Endodermal cell (in vitro differentiated cells): ENCODE data around the gene PAK2. TPM values are rescaled to one million over a fixed set of nuclear protein-coding genes. Genes with fewer than 3 reads are reported as not detected.

Source experiments
- DNase-seq: peaks from one replicate; pipeline ENCODE4 v3.0.0-alpha.2; 2017
- H3K27ac ChIP-seq: 2 replicates; pipeline ENCODE4 v1.5.1; 2013; ENCODE audit warnings: mild to moderate bottlenecking, low read depth, low read length, moderate library complexity
- H3K27me3 ChIP-seq: 2 replicates; pipeline ENCODE4 v1.6.1; 2013; ENCODE audit warnings: mild to moderate bottlenecking, low read length, moderate library complexity; ENCODE audit not compliant: insufficient read depth, control insufficient read depth, poor library complexity, severe bottlenecking
- H3K36me3 ChIP-seq: 2 replicates; pipeline ENCODE4 v1.7.0; 2013; ENCODE audit warnings: mild to moderate bottlenecking, low read length, moderate library complexity; ENCODE audit not compliant: control insufficient read depth, insufficient read depth
- H3K4me1 ChIP-seq: one replicate; pipeline ENCODE4 v1.7.0; 2013; ENCODE audit warnings: low read length; ENCODE audit not compliant: control insufficient read depth, insufficient read depth
- H3K4me3 ChIP-seq: 2 replicates; pipeline ENCODE4 v1.5.1; 2013; ENCODE audit warnings: mild to moderate bottlenecking, low read length, moderate library complexity
- H3K9ac ChIP-seq: 2 replicates; pipeline ENCODE4 v1.6.1; 2013; ENCODE audit warnings: mild to moderate bottlenecking, low read length, moderate library complexity; ENCODE audit not compliant: poor library complexity, severe bottlenecking; ENCODE audit errors: extremely low read depth
- H3K9me3 ChIP-seq: 2 replicates; pipeline ENCODE4 v1.6.1; 2013; ENCODE audit warnings: mild to moderate bottlenecking, low read length, moderate library complexity; ENCODE audit not compliant: control insufficient read depth
- H3K27ac Mint-ChIP-seq: 2 replicates; pipeline ENCODE4 v1.8.0; 2020; ENCODE audit warnings: mixed read lengths
- H3K27me3 Mint-ChIP-seq: 2 replicates; pipeline ENCODE4 v1.8.0; 2021; ENCODE audit warnings: mild to moderate bottlenecking, mixed read lengths; ENCODE audit not compliant: insufficient read depth
- H3K36me3 Mint-ChIP-seq: 2 replicates; pipeline ENCODE4 v1.8.0; 2020; ENCODE audit warnings: low read depth, mixed read lengths
- H3K4me1 Mint-ChIP-seq: 2 replicates; pipeline ENCODE4 v1.8.0; 2020; ENCODE audit warnings: mixed read lengths
- H3K4me3 Mint-ChIP-seq: 2 replicates; pipeline ENCODE4 v1.8.0; 2020; ENCODE audit warnings: mild to moderate bottlenecking, moderate library complexity, mixed read lengths
- H3K9me3 Mint-ChIP-seq: 2 replicates; pipeline ENCODE4 v1.8.0; 2020; ENCODE audit warnings: mild to moderate bottlenecking, mixed read lengths
- WGBS, 2 experiments: methylation state at CpG; one replicate each; pipeline versions ENCODE4 v1.1.5 to v1.1.7; 2013; ENCODE audit warnings: missing lambda C conversion rate in 2 of 2, mixed read lengths in 1 of 2; ENCODE audit not compliant: insufficient coverage in 1 of 2, insufficient read length in 1 of 2; 5-methylcytosine and 5-hydroxymethylcytosine counted together
- total RNA-seq, 2 donors: library from RNA; stranded (reverse); fragmentation: NEBNext Ultra II Directional in 1 of 2; extraction: Animal tissue kit (Norgen Biotek cat#: 25700) in 1 of 2; gene quantifications; 2 replicates in 1 of 2; 3 replicates in 1 of 2; pipeline ENCODE4 v1.2.1, GENCODE V29; 2021
- TF ChIP-seq, protein P1 (sequence below): fragments of 200-600 bp; sonication (generic); conservative IDR thresholded peaks from 2 replicates; pipeline ENCODE4 v1.5.0; 2021; ENCODE audit warnings: antibody characterized with exemption, mild to moderate bottlenecking

PAK2 gene
- total RNA-seq, 2 donors from 2014 or later = 58.7 to 76.6 TPM

DNA sequence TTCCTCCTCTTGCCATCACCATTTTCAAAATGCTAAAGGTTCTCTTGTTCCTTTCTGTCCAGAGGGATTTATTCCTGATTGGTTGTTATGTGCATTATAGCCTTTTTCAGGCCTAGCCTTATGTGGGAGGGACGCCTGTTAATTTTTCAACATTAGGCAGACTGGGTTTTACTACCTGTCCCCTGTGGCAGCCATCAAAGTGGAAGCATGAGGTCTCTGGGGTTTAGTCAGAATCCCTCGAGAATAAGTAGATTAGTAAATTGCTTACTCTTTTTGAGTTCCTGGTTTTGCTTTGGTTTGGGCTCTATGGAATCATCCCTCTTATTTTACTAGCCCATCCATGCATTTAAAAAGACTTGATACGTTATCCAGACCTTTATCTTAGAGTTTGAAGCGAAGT is 32.4 kb downstream of the PAK2 start:
- H3K9me3 ChIP-seq = no peaks in the 10 kb centered on the region
- WGBS, 2 experiments = 90 to 94% methylated on average over 3 to 4 of the region's 4 CpGs
- H3K4me3 Mint-ChIP-seq = no peak overlapping the region
- no peaks in the 10 kb centered on the region for H3K27me3 ChIP-seq
- no peak overlapping the region for H3K9ac ChIP-seq
- TF ChIP-seq, protein P1, sequence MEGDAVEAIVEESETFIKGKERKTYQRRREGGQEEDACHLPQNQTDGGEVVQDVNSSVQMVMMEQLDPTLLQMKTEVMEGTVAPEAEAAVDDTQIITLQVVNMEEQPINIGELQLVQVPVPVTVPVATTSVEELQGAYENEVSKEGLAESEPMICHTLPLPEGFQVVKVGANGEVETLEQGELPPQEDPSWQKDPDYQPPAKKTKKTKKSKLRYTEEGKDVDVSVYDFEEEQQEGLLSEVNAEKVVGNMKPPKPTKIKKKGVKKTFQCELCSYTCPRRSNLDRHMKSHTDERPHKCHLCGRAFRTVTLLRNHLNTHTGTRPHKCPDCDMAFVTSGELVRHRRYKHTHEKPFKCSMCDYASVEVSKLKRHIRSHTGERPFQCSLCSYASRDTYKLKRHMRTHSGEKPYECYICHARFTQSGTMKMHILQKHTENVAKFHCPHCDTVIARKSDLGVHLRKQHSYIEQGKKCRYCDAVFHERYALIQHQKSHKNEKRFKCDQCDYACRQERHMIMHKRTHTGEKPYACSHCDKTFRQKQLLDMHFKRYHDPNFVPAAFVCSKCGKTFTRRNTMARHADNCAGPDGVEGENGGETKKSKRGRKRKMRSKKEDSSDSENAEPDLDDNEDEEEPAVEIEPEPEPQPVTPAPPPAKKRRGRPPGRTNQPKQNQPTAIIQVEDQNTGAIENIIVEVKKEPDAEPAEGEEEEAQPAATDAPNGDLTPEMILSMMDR = no peak
- H3K9me3 Mint-ChIP-seq = no peaks in the 10 kb centered on the region
- no peak overlapping the region for H3K4me3 ChIP-seq
- H3K27me3 Mint-ChIP-seq = no peaks in the 10 kb centered on the region
- H3K4me1 ChIP-seq = no peaks in the 10 kb centered on the region
- peaks cover 36% of the 10 kb centered on the region for H3K36me3 Mint-ChIP-seq
- peaks cover 7% of the 10 kb centered on the region for H3K4me1 Mint-ChIP-seq
- no peak for DNase-seq
- peaks cover 11% of the 10 kb centered on the region for H3K36me3 ChIP-seq
- no peak overlapping the region for H3K27ac Mint-ChIP-seq
- peak overlapping the region; percentile 30 for H3K27ac ChIP-seq

GRCh38 chr3:196772897-196773296 is 33.2 kb downstream of the PAK2 start:
- DNase-seq = no peak
- no peaks in the 10 kb centered on the region for H3K9me3 Mint-ChIP-seq
- H3K9me3 ChIP-seq = no peaks in the 10 kb centered on the region
- H3K4me3 Mint-ChIP-seq = no peak overlapping the region
- peaks cover 7% of the 10 kb centered on the region for H3K4me1 Mint-ChIP-seq
- H3K4me1 ChIP-seq = no peaks in the 10 kb centered on the region
- H3K9ac ChIP-seq = no peak overlapping the region
- H3K36me3 ChIP-seq = peaks cover 15% of the 10 kb centered on the region
- H3K27me3 Mint-ChIP-seq = no peaks in the 10 kb centered on the region
- no peaks in the 10 kb centered on the region for H3K27me3 ChIP-seq
- H3K27ac Mint-ChIP-seq = no peak overlapping the region
- H3K4me3 ChIP-seq = no peak overlapping the region
- no peak overlapping the region for H3K27ac ChIP-seq
- WGBS, 2 experiments = 91 to 98% methylated on average over 5 to 6 of the region's 6 CpGs
- peaks cover 42% of the 10 kb centered on the region for H3K36me3 Mint-ChIP-seq
- TF ChIP-seq, protein P1 = no peak

- Mint-ChIP-seq H3K4me3 (no peak overlapping the region), H3K36me3 (peaks cover 43% of the 10 kb centered on the region), H3K27ac (peak overlapping the region; percentile 48), H3K9me3 (peaks cover 3% of the 10 kb centered on the region), H3K27me3 (no peaks in the 10 kb centered on the region), H3K4me1 (peaks cover 7% of the 10 kb centered on the region)
- Histone ChIP-seq H3K27ac (no peak overlapping the region), H3K27me3 (no peaks in the 10 kb centered on the region), H3K4me3 (no peak overlapping the region), H3K36me3 (peaks cover 13% of the 10 kb centered on the region), H3K9me3 (peaks cover 10% of the 10 kb centered on the region), H3K9ac (no peak overlapping the region), H3K4me1 (no peaks in the 10 kb centered on the region)
- TF ChIP-seq, protein P1 = no peak
- 89 to 97% methylated on average over 4 to 5 of the region's 5 CpGs for WGBS, 2 experiments
- no peak for DNase-seq
Observed at GRCh38 chr3:196774191-196774820, 34.6 kb downstream of the PAK2 start.
